Middle frontal gyrus (tissue), 1 donor: ENCODE data around the gene FCGR2B.
A peak's percentile ranks its signal among the peaks of the same experiment; 100 is the strongest.
"Not testable (repeated sequence)": the region's sequence is repeated elsewhere in the genome, so short reads cannot be mapped to it uniquely, and the experiment has no call there.

Source experiments
- DNase-seq: peaks from one replicate; pipeline ENCODE4 v3.0.0-alpha.2; 2015; ENCODE audit warnings: low spot score; ENCODE audit errors: extremely low spot score

The FCGR2B gene

DNA sequence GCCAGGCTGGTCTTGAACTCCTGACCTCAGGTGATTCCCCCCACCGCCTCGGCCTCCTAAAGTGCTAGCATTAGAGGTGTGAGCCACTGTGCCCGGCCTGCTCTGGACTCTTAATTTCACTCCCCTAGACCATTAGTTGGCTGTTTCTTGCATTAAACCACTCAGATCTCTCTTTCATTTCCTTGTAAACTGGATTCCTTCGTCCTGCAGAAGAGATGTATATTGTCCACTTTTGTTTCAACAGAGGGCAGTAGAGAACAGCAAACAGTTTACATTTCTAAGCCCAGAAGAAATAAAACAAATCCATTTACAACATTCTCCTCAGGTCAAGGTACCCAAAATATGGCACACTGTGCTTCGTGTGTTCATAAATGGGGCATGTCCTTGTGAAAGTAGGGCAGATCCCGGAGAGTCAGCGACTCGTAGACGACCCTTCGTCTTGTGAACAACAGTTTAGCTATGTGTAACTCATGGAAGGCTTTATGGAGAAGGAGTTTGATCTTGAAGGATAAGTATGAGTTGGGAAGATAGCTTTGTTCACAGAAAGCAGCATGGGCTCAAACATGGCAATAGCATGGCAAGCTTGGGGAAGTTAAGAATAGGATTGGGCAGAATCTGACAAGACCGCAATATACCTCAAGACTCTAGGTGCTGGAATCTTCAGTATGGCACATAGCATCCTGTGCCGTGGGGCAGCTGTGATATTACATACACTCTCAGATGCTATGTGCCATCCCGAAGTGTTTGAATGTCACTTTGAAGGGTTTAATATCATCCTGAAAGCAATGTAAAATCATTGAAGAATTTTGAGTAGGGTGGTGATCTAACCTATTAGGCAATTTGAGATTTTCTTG lies 15.2 kb upstream of the FCGR2B start:
- DNase-seq, result peak; percentile 4

DNA sequence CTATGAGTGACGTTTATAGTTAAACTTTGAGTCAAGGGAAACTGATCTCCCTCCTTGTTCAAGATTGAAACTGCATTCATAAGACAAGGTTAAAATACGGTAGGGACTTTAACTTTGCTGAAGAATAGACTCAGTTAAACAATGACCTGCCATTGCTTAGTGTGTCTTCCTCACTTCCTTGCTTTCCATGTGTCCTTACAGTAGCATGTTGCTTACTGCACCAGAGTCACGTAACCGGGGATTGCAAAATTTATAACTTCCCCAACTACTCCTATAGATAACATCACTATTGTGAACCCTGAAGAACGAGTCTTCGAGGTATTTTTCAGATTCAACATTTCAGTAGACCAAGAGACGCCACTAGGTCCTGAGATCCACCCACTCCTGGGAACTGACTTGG lies 9.4 kb upstream of the FCGR2B start:
- DNase-seq, result not testable (repeated sequence)

DNA sequence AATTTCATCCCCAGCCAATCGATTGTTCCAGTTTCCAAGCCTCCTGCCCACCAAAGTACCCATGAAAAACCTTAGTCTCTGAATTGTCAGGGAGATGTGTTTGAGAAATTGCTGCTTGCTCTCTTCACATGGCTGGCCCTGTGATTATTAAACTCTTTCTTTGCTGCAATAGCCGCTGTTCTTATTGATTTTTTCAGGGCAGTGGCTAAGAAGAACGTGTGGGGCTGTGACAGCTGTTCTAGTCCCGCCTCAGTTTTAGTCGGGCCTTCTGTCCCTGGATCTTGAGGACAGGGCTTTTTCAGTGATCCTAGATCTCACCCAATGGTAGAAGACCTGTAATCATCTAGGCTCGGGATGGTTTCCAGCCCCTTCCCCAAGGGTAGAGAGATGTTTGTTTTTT lies 9.0 kb upstream of the FCGR2B start:
- not testable (repeated sequence) for DNase-seq

DNA sequence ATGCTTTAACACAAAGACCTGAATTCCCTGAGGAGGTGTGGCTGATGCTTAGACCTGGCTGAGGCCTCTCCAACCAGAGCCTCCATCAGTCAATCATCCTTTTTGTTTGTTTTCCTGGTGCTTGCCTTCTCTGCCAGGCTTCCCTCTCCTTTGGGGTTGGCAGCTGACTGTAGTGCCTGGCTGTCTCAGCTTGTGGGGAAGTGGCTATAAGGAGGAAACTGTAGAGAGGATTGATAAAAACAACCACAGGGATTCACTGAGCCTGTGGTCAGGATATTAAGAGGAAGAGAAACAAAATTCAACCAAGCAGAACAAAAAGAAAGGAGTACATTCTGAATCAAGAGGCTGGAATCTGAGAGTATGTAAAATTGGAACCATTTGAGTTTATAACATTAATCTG lies 4.4 kb upstream of the FCGR2B start:
- DNase-seq, result not testable (repeated sequence)

DNA sequence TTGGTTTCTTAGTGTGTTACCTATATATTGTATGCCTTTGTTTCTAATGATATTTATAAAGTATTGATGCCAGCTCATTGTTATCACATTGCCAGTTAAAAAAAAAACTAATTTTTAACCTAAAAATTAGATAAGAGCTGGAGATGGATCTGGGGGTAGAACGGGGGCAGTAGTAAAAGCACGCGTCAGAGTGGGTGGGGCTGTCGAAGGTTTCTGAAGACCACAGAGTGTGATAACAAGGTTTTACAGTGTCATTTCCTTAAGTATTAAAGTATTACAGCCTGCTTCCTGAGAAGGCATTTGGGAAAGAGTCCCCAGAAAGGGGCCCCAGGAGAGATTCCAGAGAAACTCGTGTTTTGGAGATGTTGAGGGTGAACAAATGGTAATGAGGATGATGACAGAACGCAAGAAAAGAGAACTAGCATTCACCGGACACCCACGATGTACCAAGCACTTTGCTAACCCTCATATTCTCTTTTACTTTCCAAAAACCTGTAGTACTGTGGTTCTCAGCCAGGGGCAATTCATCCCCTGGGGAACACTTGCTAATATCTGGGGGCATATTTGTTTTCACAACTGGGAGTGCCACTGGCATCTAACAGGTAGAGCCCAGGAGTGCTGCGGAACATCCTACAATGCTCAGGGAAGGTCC lies 1.2 kb upstream of the FCGR2B start:
- not testable (repeated sequence) for DNase-seq

DNA sequence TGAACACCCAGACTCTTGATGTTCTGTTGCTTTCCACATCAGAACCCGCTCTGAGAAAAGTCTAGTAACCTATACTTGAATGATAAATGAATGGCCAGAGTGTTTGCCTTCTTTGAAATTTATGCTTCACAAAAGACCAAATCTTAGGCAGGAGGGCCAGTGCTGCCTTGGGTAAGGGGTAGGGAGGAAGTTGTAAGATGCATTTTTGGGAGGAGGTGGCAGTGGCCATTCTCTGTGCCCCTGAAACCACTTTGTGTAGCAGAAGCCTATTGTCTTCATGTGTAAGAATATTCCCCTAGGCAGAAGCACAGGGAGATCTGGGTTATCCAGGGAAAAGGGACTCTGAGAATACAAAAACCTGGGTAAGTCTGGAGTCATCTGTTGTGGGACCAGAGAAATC lies 626 bp downstream of the FCGR2B start:
- not testable (repeated sequence) for DNase-seq

DNA sequence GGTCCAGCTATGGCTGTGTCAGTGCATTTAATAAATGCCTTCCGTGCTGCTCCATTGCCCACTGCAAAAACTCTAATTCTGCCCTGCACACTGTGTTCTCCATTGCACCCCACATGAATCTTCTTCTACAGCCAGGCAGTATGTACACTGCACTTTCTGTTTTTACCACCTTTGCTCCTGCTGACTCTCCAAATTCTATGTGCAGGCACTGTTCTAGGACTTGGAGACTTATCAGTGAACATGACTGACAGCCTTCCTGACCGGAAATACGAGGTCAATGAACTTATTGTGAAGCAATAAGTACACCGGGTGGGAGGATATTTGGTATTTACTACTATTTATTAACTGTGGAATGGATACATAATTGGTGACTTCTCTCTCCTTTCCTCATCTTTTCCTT lies 1.7 kb downstream of the FCGR2B start:
- not testable (repeated sequence) for DNase-seq

DNA sequence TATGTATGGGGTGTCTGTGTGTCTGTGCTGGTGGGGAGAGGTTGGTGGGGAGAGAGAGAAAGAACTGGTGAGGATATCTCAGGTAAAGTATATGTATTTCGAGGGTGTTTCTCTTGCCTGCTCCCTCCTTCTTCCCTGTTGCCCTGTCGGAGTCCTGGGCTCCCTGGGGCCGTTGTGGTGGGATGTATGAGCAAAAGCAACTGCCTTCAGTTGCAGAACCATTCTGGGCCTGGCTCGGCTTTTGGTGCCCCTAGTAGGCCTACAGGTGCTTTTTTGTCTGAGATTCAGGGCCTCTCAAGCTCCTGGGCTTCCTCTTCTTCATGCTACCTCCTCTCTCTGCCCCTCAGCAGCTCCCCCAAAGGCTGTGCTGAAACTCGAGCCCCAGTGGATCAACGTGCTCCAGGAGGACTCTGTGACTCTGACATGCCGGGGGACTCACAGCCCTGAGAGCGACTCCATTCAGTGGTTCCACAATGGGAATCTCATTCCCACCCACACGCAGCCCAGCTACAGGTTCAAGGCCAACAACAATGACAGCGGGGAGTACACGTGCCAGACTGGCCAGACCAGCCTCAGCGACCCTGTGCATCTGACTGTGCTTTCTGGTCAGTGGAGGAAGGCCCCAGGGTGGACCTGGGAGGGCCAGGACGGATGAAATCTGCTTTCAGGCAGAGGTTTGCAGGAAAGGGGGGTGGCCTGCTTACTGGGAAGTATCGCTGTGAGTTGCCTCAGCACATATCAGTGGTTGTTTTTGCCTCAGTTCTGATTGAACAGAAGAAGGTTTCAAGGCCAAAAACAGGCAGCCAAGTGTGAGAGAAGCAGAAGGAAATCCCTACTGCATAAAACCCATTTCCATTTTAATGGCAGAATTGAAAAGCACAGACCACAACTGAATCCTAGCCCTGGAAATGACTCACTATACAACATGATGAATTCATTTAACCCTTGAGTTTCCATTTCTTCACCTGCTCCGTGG lies 8.4 kb downstream of the FCGR2B start:
- not testable (repeated sequence) for DNase-seq

DNA sequence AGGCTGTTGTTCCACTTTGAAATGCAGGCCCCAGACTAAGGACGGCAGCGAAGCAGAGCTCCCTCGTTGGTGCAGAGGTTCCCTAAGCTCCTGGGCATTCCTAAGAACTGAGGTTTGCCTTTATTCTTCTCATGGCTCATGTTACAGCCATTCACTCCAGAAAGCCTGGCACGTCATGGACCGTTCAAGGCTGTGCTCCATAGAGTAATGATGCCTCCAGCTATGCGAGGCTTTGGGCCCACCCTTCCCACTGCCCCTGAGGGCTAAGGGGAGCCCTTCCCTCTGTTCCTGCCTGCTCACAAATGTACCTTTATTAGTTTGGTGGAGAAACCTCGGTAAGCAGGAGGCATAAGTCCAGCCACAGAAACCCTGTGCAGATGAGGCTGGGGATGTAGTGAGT lies 10.5 kb downstream of the FCGR2B start:
- not testable (repeated sequence) for DNase-seq

DNA sequence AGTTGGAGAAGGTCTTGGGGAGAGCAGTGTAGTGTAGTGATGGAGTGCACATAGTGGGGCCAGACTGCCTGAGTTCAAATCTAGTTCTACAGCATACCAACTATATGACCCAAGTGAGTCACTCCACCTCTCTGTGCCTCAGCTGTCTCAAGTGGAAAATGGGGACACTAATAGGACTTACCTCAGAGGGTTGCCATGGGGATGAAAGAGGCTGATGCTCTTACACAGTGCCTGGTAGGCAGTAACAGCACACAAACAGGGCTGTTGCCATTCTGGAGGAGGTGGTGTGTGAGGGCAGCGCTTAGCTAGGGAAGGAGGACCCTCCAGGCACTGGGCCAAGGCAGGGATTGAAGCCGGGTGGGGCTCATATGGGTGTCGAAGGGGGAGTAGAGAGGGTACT lies 11.5 kb downstream of the FCGR2B start:
- not testable (repeated sequence) for DNase-seq

DNA sequence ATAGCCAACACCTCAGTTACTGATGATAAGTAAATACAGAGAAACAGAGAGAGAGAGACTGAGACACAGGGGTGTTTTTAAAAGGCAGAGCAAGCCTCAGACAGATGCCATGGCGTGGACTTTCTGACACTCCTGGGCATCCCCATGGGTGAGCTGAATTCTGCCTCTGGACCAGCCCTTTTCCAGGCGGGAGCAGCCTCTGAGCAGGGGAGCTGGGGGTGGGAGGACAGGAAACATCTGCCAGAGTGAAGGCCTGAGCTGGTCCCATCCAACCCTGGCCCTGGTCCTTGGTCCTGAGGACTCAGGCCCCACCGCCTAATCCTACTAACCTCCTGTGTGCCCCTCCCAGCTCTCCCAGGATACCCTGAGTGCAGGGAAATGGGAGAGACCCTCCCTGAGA lies 12.0 kb downstream of the FCGR2B start:
- not testable (repeated sequence) for DNase-seq

DNA sequence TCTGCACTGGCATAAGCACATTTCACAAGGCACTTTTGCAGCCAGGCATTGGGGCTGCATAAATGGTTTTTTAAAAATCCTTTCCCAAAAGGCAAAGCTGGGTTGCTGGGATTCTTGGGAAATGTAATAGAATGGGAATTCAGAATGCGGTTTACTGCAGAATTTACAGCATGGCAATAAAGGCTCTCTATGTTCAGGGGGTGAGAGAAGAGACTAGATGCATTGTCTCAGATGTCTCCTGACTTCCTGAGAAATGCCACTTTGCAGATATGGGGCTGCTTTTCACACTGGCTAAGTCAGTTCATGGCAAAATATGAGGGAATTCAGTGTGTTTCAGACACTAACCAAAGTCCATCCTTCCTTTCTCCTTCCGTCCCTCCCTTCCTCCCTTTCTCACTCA lies 13.5 kb downstream of the FCGR2B start:
- DNase-seq, result no peak

DNA sequence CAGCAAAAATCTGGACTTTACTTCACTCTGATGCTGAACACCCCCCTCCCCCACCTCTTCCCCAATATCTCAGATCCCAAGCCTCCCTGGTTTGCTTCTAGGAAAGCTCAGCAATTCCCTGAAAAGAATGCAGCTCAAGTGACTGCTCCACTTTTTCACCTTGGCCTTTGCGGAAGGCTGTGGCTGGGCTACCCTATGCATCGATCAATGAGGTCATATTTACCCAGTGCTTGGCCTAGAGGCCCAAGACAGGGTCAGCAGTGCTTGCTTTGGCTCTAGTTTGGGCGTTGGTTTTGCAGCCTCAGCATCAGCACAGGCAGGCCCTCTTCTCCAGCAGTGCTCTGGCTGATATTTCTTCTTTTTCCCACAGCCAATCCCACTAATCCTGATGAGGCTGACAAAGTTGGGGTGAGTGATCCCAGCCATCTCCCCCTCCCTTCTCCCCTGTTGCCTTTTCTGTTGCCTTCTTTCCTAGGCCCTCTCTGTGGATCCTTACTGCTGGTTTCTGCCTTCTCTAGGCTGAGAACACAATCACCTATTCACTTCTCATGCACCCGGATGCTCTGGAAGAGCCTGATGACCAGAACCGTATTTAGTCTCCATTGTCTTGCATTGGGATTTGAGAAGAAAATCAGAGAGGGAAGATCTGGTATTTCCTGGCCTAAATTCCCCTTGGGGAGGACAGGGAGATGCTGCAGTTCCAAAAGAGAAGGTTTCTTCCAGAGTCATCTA lies 14.2 kb downstream of the FCGR2B start:
- DNase-seq, result no peak

DNA sequence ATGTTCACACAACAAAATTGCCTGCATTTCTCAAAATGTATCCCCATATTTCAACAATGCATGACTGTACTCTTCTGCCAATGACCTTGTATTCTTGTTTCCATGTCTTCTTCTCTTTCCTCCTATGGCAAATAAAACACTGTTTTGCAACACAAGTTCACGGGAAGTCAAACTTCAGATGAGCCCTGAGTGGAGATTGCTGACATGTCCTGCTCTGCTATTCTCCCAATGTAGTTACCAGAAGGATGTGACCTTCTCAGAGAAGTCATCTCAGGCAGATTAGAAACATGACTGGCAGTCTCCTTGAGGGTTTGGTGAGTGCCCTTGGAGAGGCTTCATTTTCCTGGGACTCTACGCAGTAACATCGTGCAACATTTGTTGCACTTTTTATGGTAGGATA lies 15.6 kb downstream of the FCGR2B start:
- DNase-seq, result no peak

DNA sequence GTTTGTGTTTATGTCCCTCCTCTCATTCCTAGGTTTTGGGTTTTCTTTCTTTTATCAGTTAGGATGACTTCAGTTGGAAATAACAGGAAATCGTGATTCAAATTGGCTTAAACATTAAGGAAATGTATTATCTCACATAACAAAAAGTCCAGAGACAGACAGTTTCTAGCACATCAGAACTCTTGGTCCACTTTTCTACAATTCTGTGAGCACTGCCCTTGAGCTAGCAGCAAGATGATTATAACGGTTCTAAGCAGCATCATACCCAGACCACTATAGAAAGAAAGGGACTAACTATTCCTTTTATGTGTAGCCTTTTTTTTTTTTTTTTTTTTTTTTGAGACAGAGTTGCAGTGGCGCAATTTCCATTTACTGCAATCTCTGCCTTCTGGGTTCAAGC lies 18.9 kb downstream of the FCGR2B start:
- DNase-seq, result no peak

DNA sequence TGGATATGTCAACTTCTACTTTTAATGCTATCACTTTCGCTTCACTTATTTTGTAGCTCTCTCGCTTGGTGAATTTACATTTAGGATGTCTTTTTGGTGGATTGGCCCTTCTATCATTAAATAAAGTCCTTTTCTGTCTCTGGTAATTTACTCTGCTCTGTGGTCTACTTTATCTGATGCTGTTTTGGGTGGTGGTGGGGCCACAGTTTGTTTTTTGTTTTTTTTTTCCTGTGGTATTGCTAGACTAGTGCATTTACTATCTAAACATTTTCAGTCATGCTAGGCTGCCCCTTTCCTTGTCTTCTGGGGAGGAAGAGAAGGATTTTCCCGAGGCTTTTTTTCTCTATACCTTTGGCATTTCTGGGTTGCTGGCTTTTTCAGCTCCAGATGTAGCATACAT lies 26.0 kb downstream of the FCGR2B start:
- DNase-seq, result no peak

DNA sequence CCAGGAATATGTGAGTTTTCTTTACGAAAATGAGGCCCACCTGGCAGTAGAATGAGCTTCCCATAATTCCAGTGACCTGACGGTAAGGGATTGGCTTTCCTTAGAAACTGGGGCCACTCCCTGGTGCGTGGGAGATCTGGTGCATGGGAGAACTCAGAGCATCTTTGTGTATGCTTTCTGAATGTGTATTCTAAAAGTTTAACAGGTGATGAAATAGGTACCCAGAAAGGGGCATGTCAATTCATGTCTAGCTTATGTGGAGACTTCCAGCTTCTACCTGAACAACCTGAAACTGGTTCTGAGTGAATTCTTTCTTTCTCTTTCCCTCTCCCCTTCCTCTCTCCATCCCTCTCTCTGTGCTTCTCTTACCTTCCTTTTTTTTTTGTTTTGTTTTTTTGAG lies 28.9 kb downstream of the FCGR2B start:
- no peak for DNase-seq

DNA sequence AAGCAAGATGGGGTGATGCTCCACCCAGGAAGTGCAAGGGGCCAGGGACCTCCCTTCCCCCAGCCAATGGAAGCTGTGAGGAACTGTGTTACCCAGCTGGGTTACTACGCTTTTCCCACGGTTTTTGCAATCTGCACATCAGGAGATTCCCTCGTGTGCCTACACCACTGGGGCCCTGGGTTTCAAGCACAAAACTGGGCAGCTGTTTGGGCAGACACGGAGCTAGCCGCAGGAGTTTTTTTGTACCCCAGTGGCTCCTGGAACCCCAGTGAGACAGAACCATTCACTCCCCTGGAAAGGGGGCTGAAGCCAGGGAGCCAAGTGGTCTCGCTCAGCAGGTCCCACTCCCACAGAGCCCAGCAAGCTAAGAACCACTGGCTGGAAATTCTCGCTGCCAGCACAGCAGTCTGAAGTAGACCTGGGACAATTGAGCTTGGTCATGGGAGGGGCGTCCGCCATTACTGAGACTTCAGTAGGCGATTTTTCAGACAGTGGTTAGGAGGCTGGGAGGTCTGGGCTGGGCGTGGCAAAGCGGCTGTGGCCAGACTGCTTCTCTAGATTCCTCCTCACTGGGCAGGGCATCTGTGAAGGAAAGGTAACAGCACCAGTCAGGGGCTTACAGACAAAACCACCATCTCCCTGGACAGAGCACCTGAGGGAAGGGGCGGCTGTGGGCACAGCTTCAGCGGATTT lies 30.2 kb downstream of the FCGR2B start:
- DNase-seq, result not testable (repeated sequence)

DNA sequence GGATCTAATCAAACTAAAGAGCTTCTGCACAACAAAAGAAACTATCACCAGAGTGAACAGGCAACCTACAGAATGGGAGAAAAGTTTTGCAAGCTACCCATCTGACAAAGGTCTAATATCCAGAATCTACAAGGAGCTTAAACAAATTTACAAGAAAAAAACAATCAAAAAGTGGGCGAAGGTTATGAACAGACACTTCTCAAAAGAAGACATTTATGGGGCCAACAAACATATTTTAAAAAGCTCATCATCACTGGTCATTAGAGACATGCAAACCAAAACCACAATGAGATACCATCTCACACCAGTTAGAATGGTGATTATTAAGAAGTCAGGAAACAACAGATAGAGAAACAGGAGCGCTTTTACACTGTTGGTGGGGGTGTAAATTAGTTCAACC lies 35.4 kb downstream of the FCGR2B start:
- DNase-seq, result not testable (repeated sequence)

DNA sequence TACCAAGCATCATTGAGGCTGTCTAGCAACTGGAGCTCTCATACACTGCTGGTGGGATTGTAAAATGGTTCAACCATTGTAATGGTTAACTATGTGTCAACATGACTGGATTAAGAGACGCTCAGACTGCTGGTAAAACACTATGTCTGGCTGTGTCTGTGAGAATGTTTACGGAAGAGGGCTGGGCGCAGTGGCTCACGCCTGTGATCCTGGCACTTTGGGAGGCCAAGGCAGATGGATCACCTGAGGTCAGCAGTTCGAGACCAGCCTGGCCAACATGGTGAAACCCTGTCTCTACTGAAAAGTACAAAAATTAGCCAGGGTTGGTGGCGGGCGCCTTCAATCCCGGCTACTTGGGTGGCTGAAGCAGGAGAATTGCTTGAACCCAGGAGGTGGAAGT lies 39.3 kb downstream of the FCGR2B start:
- no peak for DNase-seq
